NCI-H2029 treated with DMSO at 0.1 percent for 48 hours (cell line): ENCODE measurements around the gene TMPRSS2.
"Not testable (repeated sequence)": the region's sequence is repeated elsewhere in the genome, so short reads cannot be mapped to it uniquely, and the experiment has no call there.

Source experiments
- DNase-seq: peaks from one replicate; lab custom pipeline; 2025; lab: John Stamatoyannopoulos, UW

The TMPRSS2 gene

GRCh38 chr21:41425954-41426675 lies 81.8 kb downstream of the TMPRSS2 start, which contains the start of gene MX1:
TSS of gene MX1 (plus strand) at chr21:41426239. CDS start at chr21:41432071, 5,832 bp downstream.
- peak; percentile 6 for DNase-seq

- no peak for DNase-seq
Measured at GRCh38 chr21:41425588-41425953, 82.4 kb downstream of the TMPRSS2 start.

GRCh38 chr21:41423305-41423636 lies 84.7 kb downstream of the TMPRSS2 start:
- not testable (repeated sequence) for DNase-seq

- no peak for DNase-seq
Measured at GRCh38 chr21:41422546-41423304, 85.2 kb downstream of the TMPRSS2 start.

GRCh38 chr21:41420998-41421397 lies 87.0 kb downstream of the TMPRSS2 start:
- DNase-seq, result not testable (repeated sequence)

- peak; percentile 50 for DNase-seq
Measured at GRCh38 chr21:41419921-41420862, 87.8 kb downstream of the TMPRSS2 start.

GRCh38 chr21:41418956-41419680 lies 88.8 kb downstream of the TMPRSS2 start:
- DNase-seq, result no peak

GRCh38 chr21:41418393-41418792 lies 89.6 kb downstream of the TMPRSS2 start:
- DNase-seq, result no peak

GRCh38 chr21:41417505-41417904 lies 90.5 kb downstream of the TMPRSS2 start:
- not testable (repeated sequence) for DNase-seq
